Right lobe of liver (tissue), 4 donors: ENCODE measurements around the gene TRABD2B.

Experiments
- CTCF ChIP-seq, 4 donors: fragments of 200-600 bp in 3 of 4; fragments of 450-650 bp in 1 of 4; IDR thresholded peaks; one replicate each; pipeline versions ENCODE4 v1.5.1 to v1.8.0; 2016 to 2022; ENCODE audit warnings: antibody characterized with exemption in 4 of 4, mild to moderate bottlenecking in 2 of 4
- POLR2A ChIP-seq: fragments of 450-650 bp; IDR thresholded peaks from one replicate; pipeline ENCODE4 v1.6.1; 2017; ENCODE audit warnings: antibody characterized with exemption, mild to moderate bottlenecking
- donor health status: DM: no; HTN: no; CAD: no.
- donor health status: DM: no; HTN: no; CAD: no.
- donor health status: DM: no; HTN: yes; CAD: no.

- TF ChIP-seq CTCF (IDR thresholded peaks at IDR 0.05) (no peak), POLR2A (no peak)
Measured at GRCh38 chr1:47859092-47859743, 138.0 kb downstream of the TRABD2B start.
